HG03039 (cell line): Measurements from ENCODE around the gene FNBP1L.

Source experiments
- ATAC-seq: cut with Tn5 transposase; IDR thresholded peaks from one replicate; pipeline ENCODE4 v1.9.1; 2021; ENCODE audit warnings: mild to moderate bottlenecking, moderate library complexity; ENCODE audit not compliant: unreplicated experiment

Gene FNBP1L

DNA sequence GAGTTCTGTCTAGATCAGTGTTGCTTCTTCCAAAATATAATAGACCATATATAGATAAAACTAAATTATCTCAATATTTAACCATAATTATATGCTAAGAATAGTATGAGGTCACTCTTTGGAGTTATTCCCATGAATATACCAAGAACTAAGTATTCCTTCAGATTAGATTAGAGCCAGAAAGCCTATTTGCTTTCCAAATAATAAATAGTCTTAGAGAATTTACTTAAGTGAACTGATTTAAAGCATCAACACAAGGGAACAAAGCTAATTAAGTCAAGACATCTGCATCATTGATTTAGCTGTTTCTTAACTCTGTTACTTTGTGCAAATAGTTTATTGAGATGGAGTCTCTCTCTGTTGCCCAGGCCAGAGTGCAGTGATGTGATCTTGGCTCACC, 35.7 kb downstream of the FNBP1L start:
- ATAC-seq, result no peak

DNA sequence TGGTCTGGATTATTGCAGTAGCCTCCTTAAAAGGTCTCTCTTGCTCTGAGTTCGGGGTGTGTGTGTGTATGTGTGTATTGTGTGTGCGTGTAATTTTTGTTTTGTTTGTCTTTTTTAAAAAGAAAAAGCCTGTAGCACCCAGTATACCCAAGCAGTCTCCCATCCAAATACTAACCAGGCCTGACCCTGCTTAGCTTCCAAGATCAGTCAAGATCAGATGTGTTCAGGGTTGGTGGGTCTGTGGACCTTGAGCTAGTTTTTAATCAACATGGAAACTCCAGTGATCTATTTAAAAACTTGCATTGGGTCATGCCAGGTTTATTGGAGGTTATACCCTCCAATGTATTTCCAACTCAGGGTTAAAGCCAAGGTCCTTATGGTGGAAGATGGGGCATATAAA, 40.3 kb downstream of the FNBP1L start:
- ATAC-seq, result no peak

DNA sequence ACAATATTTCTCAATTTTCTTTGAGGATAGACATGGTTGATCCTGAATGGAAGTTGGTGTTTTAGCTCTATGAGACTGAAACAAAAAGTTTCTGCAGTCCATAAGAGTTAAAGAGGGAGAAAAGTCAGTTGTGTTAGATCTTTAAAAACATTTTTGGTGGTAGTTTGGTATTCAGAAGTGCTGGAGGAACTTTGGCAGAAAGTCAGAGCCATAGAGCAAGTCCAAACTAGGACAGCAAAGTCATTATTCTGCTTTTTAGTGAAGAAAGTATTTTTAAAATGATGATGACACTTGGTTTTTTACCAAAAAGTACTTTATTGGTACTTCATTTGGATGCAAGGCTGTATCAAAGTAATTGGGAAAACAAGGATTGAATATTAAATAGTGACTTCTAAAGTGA, 41.8 kb downstream of the FNBP1L start:
- no peak for ATAC-seq

DNA sequence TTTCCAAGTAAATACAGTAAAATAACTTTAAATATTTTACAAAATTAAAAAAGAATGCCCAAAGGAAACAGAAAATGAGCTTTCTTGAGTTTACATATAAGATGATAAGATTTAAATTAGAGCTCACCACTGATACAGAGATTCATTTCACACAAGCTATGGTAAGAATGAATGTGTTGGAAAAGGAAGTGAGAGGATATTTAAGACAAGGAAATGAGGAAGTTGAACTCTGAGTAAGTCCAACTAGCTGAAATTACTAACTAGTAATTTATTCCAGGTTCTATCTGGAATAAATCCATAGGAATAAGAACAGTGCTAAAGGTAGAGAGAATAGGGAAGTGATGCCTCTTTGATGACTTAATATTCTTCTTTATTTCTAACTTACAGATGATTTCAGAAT, 42.4 kb downstream of the FNBP1L start:
- ATAC-seq, result no peak

DNA sequence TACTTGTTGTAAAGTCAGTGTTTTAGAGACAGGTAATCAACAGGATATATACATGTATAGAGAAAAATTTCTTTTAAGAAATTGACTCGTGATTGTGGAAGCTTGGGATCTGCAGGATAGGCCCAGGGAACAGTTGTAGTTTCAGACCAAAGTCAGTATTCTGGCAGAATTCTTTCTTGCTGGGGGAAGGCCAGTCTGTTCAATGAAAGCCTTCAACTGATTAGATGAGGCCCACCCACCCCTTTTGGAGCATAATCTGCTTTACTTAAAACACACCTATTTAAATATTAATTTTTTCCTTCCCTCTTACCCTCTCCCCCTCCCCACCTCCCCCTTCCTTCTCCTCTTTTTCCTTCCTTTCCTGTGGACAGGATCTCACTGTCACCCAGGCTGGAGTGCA, 48.0 kb downstream of the FNBP1L start:
- no peak for ATAC-seq

DNA sequence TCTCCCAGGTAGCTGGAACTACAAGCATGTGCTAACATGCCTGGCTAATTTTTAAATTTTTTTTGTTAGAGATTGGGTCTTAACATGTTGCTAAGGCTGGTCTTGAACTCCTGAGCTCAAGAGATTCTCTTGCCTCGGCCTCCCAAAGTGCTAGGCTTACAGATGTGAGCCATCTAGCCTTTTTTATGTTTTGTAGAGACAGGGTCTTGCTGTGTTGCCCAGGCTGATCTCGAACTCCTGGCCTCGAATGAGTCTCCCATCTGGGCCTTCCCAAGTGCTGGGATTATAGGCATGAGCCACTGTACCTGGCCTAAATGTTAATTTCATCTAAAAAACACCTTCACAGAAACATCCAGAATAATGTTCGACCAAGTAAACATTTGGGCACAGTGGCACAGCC, 48.6 kb downstream of the FNBP1L start:
- ATAC-seq, result no peak

DNA sequence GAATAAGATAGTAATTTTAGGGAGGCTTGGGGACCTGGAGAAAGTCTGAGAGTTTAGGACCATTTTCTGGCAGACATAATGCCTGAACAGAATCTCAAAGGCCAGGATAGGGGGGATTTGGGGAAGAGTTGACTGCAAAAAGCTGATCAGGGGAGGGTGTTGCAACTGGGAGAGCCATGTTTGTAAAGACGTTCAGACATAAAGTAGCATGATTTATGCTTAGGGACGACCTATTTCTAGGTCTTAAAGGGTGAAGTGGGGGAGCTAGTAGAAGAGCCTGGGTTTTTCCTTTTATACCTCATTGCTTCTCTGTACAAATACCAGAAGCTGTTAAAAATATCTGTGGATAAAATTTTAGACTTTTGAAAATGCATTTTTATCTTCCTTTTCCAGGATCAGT, 51.2 kb downstream of the FNBP1L start:
- ATAC-seq, result no peak

DNA sequence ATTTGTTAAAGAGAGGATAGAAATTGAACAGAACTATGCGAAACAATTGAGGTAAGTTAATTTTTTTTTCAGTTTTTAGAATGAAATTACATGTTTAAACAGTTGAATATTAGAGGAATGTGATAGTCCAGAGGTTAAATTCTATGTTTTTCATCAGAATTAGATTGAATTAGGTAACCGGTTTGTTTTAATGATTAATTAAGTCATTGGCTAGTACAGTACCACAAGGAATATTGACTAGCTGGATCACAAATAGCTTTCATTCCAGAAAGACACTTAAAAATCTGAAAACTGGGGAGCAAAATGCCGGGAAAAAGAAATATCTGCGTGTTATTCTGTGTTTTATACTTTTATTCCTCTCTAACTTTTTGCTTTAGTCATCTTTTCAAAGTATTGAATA, 51.6 kb downstream of the FNBP1L start:
- ATAC-seq, result no peak

DNA sequence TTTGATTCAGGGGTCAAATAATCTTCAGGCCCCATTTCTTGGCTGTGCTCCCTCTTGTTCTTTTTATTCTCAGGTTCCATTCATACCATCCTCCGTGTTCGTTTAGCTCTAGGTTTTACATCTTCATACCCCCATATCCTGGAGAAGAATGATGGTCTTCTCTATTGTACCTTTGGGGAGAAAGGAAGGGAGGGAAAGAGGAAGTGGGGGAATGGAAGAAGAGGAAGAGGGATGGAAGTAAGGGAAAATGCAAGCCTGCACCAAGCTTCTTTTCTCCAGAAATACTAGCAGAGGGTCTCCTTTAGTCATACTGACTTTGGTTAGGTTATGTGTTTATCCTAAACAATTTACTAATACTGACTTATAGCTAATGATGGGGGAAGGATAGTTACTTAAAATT, 52.4 kb downstream of the FNBP1L start:
- no peak for ATAC-seq

DNA sequence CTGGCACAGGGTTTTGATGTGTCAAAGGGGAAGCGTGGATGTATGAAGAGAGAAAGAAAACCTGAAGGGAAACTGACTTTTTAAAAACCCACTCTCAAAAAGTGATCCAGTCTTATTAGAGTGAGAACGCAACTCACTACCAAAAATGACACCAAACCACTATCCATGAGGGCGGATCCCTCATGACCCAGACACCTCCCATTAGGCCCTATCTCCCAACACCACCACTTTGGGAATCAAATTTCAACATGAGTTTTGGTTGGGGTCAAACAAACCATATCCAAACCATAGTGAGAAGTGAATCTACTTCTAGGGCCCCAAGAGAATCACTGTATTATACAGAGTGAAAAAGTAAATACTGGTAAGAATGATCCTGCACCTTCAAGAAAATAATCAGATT, 53.5 kb downstream of the FNBP1L start:
- ATAC-seq, result no peak

DNA sequence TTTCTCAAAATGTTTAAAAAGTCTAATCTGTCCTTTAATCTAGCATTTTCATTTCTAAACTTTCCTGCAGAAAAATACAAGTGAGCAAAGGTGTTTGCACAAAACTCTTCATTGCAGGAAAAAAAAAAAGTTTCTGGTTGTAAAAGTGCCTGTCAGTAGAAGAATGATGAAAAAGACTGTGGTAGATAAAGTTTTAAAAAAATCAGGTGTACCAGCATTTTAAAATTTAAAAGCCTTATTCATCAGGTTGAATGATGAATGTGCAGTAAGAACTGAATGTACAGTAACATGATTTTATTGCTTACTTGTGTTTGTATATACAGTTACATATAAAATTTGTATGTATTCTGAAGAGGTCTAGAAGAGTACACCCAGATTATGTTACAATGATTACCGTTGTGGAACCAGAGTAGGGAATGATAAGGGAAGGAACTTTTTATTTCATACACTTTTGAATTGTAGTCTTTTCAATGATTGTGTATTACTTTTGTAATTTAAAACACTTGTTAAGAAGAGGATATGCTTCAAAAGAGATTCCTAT, 54.0 kb downstream of the FNBP1L start:
- no peak for ATAC-seq

DNA sequence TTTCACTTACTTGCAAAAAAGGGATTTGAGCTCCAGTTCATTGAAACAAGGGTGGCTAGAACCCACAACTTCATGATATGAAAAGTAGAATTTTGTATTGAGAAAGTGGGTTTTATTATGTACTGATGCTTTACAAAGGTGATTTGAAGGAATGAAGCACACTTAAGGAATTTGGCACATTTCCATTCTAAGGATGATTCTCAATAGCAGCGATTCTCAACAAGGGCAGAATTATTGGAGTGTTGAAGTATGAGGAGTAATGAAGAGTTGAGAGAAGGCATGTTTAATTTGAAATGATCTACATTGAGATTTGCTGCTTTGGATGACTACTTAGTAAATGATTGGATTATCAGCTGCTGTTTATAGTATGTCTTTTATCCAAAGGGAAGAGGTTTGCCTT, 54.7 kb downstream of the FNBP1L start:
- no peak for ATAC-seq

DNA sequence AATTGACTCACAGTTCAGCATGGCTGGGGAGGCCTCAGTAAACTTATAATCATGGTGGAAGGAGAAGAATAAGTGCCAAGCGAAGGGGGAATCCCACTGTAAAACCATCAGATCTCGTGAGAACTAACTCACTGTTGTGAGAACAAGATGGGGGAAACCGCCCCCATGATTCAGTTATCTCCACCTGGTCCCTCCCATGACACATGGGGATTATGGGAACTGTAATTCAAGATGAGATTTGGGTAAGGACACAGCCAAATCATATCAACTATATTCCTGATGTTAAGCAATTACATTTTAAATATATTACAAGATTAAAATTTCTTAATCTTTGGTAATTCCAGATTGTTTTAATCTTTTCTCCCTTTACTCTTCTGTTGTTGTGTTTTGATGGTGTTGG, 55.2 kb downstream of the FNBP1L start:
- no peak for ATAC-seq

DNA sequence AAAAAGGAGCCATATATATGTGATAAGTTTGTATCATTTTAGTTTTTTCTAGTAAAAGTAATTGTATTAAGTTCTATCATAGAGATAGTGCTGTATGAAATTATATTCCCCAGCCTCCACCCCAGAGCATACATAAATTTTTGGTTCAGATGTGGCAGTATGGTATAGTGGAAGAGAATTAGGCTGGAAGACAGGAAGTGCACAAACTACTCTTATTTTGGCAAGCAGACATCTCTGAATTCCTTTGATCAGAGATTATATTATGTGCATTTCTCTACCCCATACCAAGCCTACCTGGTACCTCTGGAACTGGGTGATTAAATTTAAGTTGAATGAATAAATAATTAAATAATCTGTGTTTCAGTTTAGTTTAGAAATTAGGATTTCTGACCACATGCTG, 55.9 kb downstream of the FNBP1L start:
- ATAC-seq, result no peak

DNA sequence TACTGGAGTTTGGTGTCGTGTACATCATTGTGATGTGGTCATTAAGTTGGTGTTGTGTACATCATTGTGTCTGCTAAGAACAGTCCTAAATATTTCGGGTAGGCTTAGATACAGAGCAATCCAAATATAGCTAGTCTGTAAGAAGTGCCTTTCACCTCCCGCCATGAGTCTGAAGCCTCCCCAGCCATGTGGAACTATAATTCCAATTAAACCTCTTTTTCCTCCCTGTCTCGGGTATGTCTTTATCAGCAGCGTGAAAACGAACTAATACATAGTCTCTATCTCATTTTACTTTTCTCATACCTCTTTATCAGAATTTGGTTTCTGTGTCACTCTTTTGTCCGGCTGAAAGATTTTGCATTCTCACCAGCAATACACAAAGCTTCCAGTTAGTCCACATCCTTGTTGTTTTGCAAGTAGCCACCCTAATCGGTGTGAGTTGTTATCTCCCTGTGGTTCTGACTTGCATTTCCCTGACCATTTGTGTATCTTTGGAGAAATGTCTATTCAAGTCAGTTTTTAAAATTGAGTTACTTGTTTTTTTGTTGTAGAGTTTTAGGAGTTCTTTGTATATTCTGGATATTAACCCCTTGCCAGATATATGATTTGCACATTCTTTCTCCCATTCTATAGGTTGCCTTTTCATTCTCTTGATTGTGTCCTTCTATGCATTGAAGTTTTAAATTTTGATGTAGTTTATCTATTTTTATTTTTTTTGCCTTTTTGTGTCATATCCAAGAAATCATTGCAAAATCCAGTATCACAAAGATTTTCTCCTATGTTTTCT, 56.5 kb downstream of the FNBP1L start:
- ATAC-seq, result no peak

DNA sequence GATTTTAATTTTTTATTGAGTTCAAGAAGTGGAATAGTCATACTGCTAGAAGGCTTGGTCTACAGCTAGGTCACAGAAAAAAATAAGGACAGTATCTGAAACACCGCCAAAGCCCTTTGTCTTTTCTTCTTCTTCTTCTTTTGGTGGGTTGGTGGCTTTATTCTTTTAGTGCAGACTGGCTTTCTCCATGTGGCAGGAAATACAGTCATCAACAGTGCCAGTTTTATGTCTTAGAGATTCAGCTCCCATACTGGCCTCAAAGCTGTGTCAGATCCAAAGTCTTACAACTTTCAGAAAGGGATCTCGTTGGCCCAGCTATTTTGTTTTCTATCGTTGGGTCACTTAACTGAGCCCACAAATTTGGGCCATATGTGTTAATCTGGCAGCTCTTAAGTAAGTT, 58.2 kb downstream of the FNBP1L start:
- ATAC-seq, result no peak

DNA sequence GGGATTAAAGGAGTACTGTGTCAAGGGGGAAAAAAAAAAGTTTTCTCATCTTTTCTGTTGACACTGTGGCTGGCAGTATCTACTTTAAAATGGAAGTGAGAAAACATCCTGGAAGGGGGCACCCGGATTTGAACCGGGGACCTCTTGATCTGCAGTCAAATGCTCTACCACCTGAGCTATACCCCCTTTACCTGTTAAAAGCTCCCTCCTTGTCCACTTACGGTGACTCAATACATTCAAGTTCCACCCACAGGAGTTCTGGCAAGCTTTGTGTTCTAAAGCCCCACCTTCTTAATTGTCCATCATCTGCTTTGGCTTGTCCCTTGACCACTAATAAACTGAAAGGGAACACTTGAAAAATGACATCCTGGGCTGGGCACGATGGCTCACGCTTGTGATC, 68.2 kb downstream of the FNBP1L start:
- ATAC-seq, result no peak

DNA sequence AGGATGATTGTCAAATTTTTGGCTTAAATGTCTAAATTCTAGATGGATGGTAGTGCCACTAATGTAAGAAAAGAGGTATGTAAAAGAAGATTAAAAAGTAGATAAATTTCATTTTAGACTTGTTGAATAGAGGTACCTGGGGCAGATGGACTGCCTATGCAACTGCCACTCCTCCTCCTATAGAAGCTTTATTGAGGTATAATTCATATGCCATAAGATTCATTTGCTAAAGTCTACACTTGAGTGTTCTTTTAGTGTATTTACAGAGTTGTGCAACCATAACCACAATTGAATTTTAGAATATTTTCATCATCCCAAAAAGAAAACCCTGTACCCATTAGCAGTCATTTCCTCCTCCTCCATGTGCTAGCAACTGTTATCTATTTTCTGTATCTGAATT, 70.6 kb downstream of the FNBP1L start:
- no peak for ATAC-seq

DNA sequence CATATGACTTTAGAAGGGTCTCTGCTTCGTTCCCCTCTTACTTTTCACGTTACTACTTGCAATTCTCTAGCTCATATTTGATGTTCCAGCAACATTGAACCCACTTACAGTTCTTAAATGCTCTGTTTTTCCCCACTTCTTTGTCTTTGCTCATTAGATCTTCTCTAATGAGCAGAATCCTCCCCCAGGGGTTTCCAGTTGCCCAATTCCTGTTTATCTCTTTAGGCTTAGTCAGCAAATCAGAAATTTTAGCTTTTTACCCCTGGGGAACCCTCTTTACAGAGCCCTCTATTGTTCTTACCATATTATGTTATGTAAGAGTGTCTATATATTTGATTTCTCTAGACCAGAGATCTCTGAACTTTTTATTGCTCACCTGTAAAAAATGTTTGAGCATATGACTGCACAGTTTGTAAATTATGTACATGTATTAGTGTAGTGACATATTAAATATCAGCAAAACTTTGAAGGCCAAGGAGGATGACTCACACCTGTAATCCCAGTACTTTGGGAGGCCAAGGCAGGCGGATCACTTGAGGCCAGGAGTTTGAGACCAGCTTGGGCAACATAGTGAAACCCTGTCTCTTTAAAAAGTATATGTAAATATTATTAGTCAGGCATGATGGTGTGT, 71.4 kb downstream of the FNBP1L start:
- no peak for ATAC-seq

DNA sequence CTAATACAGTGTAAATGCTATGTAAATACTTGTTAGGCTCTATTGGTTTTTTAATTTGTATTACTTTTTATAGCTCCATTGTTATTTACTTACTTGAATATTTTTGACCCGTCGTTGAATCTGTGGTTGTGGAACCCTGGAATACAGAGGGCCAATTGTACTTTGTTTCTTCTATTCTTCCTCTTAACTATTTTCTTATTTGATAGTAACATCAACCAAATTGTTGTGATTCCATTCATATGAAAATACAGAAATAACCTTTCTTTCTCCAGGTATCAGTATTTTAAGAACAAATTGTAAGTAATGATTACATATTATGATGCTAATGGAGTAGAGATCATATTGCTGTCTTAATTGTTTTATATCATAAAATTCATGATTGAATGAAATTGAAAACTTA, 73.7 kb downstream of the FNBP1L start:
- no peak for ATAC-seq

DNA sequence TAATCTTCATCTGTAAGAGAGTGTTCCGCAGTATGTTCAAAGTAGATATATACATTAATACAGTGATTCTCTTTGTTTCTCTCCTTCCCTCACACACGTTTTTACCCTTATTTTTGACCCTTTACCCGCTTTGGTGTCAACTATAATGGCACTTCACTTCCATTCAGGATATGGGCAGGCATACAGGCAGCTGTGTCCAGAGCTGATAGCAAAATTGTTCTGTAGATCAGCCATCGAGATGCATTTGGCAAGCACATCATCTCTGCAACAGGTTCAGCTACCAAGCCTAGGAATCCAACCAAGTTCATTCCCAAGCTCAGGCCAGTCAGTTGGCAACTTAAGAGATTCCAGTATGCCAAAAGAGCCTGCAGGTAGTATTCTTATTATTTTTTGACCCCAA, 74.8 kb downstream of the FNBP1L start:
- ATAC-seq, result no peak

DNA sequence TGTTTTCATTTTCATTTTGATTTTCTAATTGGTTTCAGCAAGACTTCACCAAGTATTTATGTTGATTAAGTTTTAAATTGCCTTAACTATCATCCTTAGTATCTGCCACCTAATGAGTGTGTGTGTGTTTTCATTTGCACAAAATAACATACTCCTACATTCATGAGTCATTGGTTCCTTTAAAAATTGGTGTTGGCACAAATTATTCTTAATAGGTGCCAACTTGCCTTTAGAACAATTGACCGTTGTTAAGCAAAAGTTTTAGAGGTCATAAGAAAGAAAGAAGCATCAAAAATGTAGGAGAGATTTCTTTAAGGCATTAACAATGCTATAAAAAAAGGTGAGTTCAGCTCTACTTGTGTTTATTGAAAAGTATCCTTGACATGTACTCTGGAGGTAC, 77.5 kb downstream of the FNBP1L start:
- ATAC-seq, result no peak

DNA sequence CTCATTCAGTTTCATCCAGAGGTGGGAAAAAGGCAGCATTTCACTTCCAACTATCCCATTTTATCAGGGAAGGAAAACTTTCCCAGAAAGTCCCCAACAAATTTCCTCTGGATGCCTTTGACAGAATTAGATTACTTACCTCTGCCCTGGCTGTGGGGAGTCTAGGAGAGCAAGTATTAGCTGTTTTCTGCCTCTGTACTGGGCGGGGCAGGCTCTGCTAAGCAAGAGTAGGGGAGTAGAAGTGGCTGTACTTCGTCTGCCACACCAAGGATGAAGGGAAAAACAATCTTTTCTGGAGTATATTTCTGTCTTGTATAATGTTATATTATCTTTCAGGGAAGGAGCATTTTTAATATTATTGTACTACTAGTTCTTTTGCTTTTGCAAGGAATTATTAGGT, 78.5 kb downstream of the FNBP1L start:
- no peak for ATAC-seq
